KMS-11 (cell line): ENCODE data around the gene NOS3.

ENCODE experiments used
- H2AFZ ChIP-seq: fragments of 200-600 bp; sonication (generic); 2 replicates; pipeline ENCODE4 v1.6.1; 2016; ENCODE audit warnings: antibody characterized with exemption, mixed run types, low read depth
- H3K27ac ChIP-seq: fragments of 200-600 bp; sonication (generic); 2 replicates; pipeline ENCODE4 v1.6.1; 2016; ENCODE audit warnings: mild to moderate bottlenecking, mixed run types
- H3K27me3 ChIP-seq: fragments of 200-600 bp; sonication (generic); 2 replicates; pipeline ENCODE4 v1.6.1; 2017; ENCODE audit warnings: mild to moderate bottlenecking, low read depth, mixed run types, moderate library complexity; ENCODE audit not compliant: insufficient read depth
- H3K36me3 ChIP-seq: fragments of 200-600 bp; sonication (generic); 2 replicates; pipeline ENCODE4 v1.6.1; 2017; ENCODE audit warnings: mild to moderate bottlenecking, mixed run types; ENCODE audit not compliant: insufficient read depth
- H3K4me1 ChIP-seq: fragments of 200-600 bp; sonication (generic); 2 replicates; pipeline ENCODE4 v1.6.1; 2016; ENCODE audit warnings: mild to moderate bottlenecking, low read depth, mixed run types; ENCODE audit not compliant: poor library complexity, severe bottlenecking
- H3K4me2 ChIP-seq: fragments of 200-600 bp; sonication (generic); 2 replicates; pipeline ENCODE4 v1.7.0; 2016; ENCODE audit warnings: mild to moderate bottlenecking, mixed run types
- H3K4me3 ChIP-seq: fragments of 200-600 bp; sonication (generic); IDR thresholded peaks from 2 replicates; pipeline ENCODE4 v1.6.1; 2017; ENCODE audit warnings: low read depth, low read length, mixed read lengths; ENCODE audit not compliant: insufficient read depth
- H3K79me2 ChIP-seq: fragments of 200-600 bp; sonication (generic); 2 replicates; pipeline ENCODE4 v1.6.1; 2016; ENCODE audit warnings: low read depth, mixed run types; ENCODE audit not compliant: insufficient read depth
- H3K9ac ChIP-seq: fragments of 200-600 bp; sonication (generic); 2 replicates; pipeline ENCODE4 v1.6.1; 2016; ENCODE audit warnings: mild to moderate bottlenecking, mixed run types
- H4K20me1 ChIP-seq: fragments of 200-600 bp; sonication (generic); 2 replicates; pipeline ENCODE4 v1.6.1; 2016; ENCODE audit warnings: mild to moderate bottlenecking, mixed run types; ENCODE audit not compliant: insufficient read depth
- TF ChIP-seq, protein P1 (sequence below): fragments of 200-600 bp; sonication (generic); conservative IDR thresholded peaks from 2 replicates; pipeline ENCODE4 v1.6.1; 2017; ENCODE audit warnings: low read depth, mild to moderate bottlenecking, antibody characterized with exemption, low read length, moderate library complexity, mixed read lengths

Gene NOS3

DNA sequence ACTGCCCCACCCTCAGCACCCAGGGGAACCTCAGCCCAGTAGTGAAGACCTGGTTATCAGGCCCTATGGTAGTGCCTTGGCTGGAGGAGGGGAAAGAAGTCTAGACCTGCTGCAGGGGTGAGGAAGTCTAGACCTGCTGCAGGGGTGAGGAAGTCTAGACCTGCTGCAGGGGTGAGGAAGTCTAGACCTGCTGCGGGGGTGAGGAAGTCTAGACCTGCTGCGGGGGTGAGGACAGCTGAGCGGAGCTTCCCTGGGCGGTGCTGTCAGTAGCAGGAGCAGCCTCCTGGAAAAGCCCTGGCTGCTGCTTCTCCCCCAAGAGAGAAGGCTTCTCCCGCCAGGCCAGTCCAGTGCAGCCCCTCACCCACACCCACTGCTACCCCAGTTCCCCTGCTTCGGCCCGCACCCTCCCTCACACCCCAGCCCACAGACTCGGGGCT is 6.3 kb downstream of the NOS3 start:
- H3K27me3 ChIP-seq, result peaks cover 16% of the 10 kb centered on the region; the same call in 1 of the 2 replicates
- H3K27ac ChIP-seq, result no peak overlapping the region
- no peak overlapping the region for H3K4me3 ChIP-seq
- TF ChIP-seq, protein P1, sequence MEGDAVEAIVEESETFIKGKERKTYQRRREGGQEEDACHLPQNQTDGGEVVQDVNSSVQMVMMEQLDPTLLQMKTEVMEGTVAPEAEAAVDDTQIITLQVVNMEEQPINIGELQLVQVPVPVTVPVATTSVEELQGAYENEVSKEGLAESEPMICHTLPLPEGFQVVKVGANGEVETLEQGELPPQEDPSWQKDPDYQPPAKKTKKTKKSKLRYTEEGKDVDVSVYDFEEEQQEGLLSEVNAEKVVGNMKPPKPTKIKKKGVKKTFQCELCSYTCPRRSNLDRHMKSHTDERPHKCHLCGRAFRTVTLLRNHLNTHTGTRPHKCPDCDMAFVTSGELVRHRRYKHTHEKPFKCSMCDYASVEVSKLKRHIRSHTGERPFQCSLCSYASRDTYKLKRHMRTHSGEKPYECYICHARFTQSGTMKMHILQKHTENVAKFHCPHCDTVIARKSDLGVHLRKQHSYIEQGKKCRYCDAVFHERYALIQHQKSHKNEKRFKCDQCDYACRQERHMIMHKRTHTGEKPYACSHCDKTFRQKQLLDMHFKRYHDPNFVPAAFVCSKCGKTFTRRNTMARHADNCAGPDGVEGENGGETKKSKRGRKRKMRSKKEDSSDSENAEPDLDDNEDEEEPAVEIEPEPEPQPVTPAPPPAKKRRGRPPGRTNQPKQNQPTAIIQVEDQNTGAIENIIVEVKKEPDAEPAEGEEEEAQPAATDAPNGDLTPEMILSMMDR, result no peak
- H3K79me2 ChIP-seq, result no peaks in the 10 kb centered on the region
- no peak overlapping the region for H3K9ac ChIP-seq
- H3K4me2 ChIP-seq, result no peak overlapping the region
- no peak overlapping the region for H2AFZ ChIP-seq
- H4K20me1 ChIP-seq, result no peaks in the 10 kb centered on the region
- H3K36me3 ChIP-seq, result no peaks in the 10 kb centered on the region
- H3K4me1 ChIP-seq, result no peaks in the 10 kb centered on the region

DNA sequence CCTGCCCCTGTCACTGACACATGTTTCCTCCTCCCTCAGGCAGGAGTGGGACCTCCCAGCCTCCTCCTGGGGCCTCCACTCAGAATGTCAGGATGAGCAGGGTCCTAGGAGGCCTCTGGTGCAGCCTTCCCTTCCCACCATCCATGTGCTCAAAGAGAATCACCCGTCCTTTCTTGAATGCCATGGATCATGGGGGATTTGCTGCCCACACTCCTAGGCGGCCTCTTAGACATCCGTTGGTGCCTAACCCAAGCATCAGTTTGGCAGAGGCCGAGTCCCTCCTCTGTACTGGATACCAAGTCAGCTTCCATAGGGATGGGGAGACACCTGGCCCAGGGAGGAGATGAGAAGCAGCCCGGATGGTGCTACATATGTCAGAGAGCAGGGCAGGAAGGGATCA is 7.0 kb downstream of the NOS3 start:
- Histone ChIP-seq H3K4me2 (no peak overlapping the region), H3K9ac (no peak overlapping the region), H2AFZ (no peak overlapping the region)

DNA sequence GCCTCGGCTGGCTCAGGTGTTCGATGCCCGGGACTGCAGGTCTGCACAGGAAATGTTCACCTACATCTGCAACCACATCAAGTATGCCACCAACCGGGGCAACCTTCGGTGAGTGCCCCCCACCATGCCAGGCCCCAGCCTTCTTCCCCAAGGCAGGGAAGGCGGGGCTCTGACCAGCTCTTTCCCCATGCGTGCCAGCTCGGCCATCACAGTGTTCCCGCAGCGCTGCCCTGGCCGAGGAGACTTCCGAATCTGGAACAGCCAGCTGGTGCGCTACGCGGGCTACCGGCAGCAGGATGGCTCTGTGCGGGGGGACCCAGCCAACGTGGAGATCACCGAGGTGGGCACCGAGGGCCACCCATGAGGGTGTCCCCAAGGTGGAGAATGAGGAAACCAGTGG is 7.5 kb downstream of the NOS3 start:
- no peaks in the 10 kb centered on the region for H3K36me3 ChIP-seq
- no peaks in the 10 kb centered on the region for H3K4me1 ChIP-seq
- H3K4me2 ChIP-seq, result no peak overlapping the region
- no peak overlapping the region for H3K9ac ChIP-seq
- no peak overlapping the region for H3K4me3 ChIP-seq
- no peaks in the 10 kb centered on the region for H4K20me1 ChIP-seq
- H2AFZ ChIP-seq, result no peak overlapping the region
- no peak overlapping the region for H3K27ac ChIP-seq
- no peaks in the 10 kb centered on the region for H3K79me2 ChIP-seq
- TF ChIP-seq, protein P1, result no peak
- peaks cover 7% of the 10 kb centered on the region; the same call in 1 of the 2 replicates for H3K27me3 ChIP-seq

More for the DNA sequence above, 7.0 kb downstream of the NOS3 start:
- Histone ChIP-seq H3K79me2 (no peaks in the 10 kb centered on the region), H4K20me1 (no peaks in the 10 kb centered on the region), H3K27ac (no peak overlapping the region), H3K36me3 (no peaks in the 10 kb centered on the region), H3K4me1 (no peaks in the 10 kb centered on the region), H3K4me3 (no peak overlapping the region), H3K27me3 (peaks cover 9% of the 10 kb centered on the region; the same call in 1 of the 2 replicates)
- TF ChIP-seq, protein P1, result no peak

DNA sequence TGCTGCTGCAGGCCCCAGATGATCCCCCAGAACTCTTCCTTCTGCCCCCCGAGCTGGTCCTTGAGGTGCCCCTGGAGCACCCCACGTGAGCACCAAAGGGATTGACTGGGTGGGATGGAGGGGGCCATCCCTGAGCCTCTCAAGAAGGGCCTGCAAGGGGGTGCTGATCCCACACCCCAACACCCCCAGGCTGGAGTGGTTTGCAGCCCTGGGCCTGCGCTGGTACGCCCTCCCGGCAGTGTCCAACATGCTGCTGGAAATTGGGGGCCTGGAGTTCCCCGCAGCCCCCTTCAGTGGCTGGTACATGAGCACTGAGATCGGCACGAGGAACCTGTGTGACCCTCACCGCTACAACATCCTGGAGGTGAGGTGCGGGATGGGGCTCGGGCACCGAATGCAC is 8.2 kb downstream of the NOS3 start:
- H3K27me3 ChIP-seq, result peaks cover 7% of the 10 kb centered on the region; the same call in 1 of the 2 replicates
- no peaks in the 10 kb centered on the region for H4K20me1 ChIP-seq
- TF ChIP-seq, protein P1, result no peak
- H3K27ac ChIP-seq, result no peak overlapping the region
- no peak overlapping the region for H3K9ac ChIP-seq
- H3K4me3 ChIP-seq, result no peak overlapping the region
- H3K36me3 ChIP-seq, result no peaks in the 10 kb centered on the region
- H2AFZ ChIP-seq, result no peak overlapping the region
- no peaks in the 10 kb centered on the region for H3K79me2 ChIP-seq
- no peak overlapping the region for H3K4me2 ChIP-seq
- no peaks in the 10 kb centered on the region for H3K4me1 ChIP-seq
